Limb (tissue), 2 donors: ENCODE measurements around the gene PFDN6.

Experiments
- DNase-seq, 2 donors: peaks; one replicate each; pipeline ENCODE4 v3.0.0-alpha.2; 2016; ENCODE audit errors: extremely low spot score in 2 of 2

PFDN6 gene

DNA sequence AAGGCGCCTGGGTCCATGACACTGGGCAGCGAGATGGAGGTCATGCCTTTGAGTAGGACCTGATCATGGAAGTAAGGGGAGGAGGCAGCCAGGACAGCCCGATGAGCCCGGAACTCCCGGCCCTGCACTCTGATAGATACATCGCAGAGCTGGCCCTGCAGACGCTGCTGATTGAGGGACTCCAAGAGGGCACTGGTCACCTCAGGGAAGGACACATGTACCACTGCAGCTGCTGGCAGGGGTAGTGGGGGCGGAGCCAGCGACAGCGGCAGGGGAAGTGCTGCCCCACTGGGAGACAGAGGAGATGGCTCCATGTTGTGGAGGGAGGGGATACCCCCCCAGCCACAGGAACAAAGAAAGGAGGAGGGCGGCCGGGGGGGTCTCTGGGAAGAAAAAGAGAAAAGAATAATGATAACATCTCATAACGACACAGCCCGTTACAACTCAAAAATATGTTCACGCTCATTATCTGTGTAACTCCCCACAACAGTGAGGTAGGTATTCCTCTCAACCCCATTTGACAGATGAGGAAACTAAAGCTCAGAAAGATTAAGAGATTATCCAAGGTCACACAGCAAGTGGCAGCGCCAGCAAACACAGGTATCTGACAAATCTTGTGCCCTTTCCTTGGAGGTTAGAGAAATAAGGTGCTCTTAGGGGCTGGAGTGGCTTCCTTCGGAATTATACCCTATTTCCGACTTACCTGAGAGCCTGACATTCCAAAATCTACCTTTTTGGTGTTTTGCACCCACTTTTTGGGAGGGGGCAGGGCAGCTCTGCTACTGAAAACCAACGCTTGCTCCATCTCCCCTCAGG, 27.4 kb downstream of the PFDN6 start:
- DNase-seq: peak in 1 of 2 donors; percentile 40

DNA sequence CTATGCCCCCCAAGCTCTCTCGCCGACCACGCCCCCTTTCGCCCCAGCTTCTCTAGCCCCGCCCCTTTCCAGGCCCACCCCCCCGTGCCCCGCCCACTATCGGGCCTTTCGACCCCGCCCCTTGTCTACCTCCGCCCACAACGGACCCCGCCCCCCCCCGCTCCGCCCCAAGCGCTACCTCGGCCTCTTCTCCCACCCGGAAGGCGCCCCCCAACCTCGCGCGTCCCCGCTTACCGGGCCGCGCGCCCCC, 27.9 kb downstream of the PFDN6 start:
- no peak for DNase-seq

DNA sequence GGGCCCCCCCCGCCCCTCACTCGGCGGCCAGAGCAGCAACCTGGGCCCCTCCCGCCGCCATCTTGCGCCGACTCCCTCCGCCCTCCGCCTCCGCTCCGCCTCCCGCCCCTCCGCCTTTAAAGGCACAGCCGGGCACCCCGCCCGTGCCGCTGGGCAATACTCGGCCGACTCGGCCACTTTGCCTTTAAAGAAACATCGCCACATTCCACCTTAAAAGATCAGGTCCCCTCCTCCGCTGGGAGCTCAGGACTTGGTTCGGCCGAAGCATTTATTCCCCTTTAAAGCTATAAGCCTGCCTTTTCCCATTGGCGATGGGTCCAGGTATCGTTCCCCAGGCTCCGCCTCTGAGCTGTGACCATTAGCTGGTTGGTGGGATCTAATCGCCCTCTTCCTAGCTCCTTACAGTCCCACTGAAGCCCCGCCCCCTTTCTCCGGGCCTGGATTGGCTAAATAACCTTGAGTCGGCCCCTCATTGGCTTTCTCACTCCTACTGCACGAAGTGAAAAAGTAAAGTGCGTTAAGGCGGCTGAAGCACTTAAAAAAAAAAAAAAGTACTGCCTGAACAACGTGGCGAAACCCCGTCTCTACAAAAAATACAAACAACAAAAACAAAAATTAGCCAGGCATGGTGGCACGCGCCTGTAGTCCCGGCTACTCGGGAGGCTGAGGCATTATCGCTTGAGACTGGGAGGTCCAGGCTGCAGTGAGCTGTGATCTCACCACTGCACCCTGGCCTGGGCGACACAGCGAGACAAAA, 28.4 kb downstream of the PFDN6 start, which contains the start of gene ZBTB22:
ZBTB22 (minus strand) TSS at position 76 of the 757 bp plus-strand sequence. CDS start 828 bp downstream, outside the sequence.
- DNase-seq: peak; percentile 97 to 98

DNA sequence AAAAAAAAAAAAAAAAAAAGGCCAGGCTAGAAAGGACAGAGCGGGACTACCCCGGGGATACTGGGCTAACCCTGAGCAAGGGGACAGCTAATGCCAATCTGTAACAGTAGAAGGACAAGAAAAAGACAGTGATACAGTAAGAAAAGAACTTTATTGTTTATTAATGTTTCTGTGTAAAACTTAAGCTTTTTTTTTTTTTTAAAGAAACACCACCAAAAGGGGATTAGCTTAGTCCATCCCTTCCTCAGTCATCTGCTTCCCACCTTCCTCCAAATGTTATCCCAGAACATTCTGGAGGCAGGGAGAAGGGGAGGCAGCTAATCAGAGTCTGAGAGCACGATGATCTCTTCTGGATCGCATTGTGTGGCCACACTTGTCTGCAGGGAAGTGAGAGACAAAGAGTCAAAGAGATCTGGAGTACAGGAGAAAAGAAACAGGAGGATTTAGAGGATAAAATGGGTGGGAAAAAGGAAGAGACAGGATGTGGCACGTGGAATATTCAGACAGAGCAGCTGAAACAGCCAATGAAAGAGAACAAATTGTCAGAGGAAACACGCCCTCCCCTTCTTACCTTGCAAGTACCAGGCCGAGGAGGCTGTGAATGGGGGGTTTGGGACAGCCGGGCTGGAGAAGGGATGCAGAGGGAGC, 29.1 kb downstream of the PFDN6 start:
- no peak for DNase-seq

DNA sequence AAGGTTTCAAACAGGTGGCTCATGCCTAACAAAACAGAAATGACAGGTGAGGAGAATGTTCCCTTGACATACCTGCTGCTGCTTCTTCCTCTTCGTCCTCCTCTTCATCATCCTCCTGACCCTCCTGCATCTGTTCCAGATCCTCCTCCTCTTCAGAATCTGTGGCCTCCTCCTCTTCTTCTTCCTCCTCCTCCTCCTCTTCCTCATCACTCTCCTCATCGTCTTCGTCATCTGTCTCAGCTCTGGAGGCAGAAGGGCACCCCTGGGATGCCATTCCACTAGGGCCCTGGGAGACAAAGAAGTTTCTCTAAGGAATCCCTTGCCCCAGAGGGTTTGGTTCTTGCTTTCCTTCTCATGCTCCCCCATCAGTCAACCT, 30.5 kb downstream of the PFDN6 start:
- no peak for DNase-seq

DNA sequence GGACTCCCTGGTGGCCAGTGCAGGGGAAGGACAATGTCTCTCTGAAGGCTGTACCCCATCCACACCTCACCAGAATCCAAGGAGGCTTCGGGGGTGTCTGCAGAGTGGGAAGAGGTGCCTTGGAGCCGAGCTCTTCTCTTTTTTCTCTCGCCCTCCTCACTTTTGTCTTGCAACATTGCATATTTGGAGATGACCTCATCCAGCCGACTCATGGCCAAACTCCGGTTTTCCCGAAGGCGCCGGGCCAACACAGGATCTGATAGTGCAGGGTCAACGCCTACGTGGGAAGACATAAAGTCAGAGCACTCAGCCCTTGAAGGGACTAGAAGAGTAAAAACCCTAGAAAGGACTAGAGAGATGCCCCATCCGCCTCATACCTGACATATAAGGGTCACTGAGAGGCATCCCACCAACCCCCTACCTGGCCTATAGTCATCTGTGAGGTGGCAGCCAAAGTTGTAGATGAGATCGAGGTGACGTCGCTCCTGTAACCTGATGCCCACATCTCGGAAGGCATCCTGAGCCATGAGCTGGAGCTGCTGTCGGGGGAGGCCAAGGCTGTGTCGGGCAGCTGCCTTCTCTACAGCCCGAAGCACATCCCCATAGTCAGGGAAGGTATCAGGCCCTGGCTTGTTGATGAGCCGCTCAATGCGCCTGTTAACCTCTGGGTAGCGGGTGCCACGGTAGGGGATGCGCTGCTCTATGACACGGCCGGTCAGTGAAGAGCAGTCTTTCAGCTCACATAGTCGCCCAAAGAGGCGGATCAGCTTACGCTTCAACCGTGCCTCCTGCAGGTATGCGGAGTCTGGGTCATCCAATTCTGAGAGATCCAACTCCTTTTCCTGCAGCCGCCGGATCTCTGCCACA, 31.1 kb downstream of the PFDN6 start:
- peak in 1 of 2 donors; percentile 23 for DNase-seq

DNA sequence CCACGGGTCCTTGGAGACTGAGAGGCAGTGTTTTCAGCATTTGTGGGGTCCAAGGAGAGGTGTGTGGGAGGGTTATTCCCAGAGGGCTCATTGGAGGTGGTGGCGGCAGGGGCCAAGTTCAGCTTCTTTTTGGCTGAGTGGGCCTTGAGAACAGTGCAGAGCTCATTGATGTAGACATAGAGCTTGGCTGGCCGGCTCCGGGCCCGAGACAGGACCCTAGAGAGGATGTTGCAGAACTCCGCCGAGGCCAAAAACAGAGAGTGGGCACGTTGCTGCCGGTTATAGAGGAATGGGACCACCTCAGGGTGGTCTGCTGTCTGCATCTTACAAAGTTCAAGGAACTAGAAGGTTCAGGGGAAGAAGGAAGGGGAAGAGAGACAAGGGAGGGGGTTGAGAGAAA, 31.8 kb downstream of the PFDN6 start:
- DNase-seq: no peak

DNA sequence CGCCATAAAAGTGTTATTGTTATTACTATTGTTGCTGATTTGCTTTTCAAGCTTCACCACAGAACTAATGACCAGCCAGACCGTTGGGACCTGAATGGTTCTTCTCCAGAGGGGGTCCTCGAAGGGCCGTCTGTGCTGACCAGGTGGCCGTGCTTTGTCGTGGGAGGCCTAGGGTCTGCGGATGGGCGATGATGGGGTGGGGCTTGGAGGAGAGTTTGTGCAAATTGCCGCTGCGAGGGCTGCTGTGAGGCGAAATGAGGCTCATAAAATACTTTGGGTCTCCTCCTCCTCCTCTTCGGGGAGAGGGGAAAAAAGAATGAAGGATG, 34.2 kb downstream of the PFDN6 start:
- DNase-seq: no peak

DNA sequence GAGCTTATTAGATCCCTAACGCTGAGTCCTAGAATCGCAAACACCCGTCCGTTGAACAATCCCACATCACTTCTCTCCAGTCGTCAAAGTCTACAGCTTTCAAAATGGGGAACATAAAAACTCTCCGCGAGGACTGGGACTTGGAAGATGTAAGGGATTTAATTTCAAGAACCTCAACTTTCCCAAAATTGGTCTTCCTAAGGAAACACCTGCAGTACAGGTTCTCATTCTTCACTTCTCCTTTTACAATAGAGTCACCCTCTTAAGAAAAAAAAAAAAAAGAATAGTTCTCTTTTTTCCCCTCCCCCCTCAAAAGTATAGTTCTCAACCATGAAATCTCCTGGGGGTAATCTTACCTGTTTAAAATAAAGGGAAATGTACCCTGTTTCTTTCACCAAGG, 34.7 kb downstream of the PFDN6 start:
- no peak for DNase-seq

DNA sequence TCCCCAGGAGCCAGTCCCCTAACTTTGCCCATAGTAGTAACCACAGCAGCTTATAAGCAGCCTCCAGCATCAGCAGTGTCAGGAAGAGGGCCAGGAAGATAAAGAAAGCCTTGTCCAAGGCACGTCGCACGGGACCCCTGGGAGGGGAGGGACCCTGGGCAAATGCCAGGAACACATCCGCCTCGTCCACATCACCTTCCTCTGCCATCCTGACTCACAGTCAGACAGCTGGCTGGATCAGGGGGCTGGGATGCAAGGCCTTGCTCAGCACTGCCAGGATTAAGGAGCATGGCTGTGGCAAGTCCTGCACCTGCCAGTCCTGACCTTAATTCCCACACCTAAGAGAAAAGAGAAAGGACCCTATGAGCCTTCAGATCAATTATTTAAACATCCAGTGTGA, 39.7 kb downstream of the PFDN6 start:
- DNase-seq: no peak

DNA sequence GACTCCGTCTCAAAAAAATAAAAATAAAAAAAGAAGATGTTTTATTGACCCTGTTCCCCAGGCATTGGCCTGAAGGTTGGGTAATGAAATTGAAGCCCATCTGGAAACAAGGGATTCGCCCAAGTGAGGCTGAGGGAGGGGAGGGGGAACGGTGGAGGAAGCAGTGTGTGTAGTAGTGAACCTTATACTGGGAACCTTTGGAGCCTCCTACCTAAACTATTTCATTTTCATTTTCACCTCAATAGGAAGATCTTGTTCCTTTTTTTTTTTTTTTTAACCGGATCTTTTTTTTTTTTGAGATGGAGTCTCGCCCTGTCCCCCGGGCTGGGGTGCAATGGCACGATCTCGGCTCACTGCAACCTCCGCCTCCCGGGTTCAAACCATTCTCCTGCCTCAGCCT, 41.3 kb downstream of the PFDN6 start:
- DNase-seq: no peak

DNA sequence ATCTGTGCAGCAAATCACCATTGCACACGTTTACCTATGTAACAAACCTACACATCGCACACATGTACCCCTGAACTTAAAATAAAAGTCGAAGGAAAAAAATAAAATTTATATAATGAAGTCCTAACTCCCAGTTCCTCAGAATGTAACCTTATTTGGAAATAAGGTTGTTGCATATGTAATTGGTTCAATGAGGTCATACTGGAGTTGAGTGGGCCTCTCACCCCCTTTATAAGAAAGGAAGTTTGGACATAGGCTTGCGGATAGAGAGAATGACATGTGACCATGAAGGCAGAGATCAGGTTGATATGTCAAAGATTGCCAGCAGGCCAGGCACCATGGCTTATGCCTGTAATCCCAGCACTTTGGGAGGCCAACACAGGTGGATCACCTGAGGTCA, 44.3 kb downstream of the PFDN6 start:
- DNase-seq: no peak

DNA sequence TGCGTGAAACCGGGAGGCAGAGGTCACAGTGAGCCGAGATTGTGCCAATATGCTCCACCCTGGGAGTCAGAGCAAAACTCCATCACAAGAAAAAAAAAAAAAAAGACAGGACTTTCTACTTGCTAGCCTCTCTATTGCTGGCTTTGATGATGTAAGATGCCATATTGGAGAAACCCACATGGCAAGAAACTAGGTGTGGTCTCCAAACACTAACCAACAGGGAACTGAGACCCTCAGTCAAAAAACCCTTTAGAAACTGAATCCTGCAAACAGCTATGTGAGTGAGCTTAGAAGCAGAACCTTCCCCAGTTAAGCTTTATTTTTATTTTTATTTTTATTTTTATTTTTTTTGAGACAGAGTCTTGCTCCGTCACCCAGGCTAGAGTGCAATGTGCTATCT, 46.5 kb downstream of the PFDN6 start:
- no peak for DNase-seq

DNA sequence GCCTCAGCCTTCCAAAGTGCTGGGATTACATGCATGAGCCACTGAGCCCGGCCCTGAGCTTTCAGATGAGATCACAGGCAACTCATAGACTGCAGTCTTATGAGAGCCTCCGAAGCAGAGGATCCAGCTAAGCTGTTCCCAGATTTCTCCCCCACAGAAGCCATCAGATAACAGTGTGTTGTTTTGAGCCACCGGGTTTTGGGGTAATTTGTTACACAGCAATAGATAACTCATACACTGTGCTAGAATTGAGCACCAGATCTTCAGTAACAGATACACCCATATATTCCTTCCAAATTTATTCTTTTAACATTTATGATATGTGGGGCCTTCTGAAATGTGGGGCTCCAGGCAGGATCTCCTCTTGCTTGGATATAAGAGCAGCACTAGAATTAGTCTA, 47.1 kb downstream of the PFDN6 start:
- no peak for DNase-seq

DNA sequence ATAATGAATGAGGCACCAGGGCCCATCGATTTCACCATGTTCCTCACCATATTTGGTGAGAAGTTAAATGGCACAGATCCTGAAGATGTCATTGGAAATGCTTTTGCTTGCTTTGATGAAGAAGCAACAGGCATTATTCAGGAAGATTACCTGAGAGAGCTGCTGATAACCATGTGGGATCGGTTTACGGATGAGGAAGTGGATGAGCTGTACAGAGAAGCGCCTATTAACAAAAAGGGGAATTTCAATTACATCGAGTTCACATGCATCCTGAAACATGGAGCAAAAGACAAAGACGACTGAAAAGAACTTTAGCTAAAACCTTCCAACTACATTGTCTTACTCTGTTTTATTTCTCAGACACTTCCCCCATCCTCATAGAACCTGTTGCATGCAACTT, 49.8 kb downstream of the PFDN6 start:
- DNase-seq: no peak
